ENCODE results near the gene FRY.

- TF ChIP-seq POLR2A (IDR thresholded peaks at IDR 0.05; ENCODE audit: low read length): no peak
- TF ChIP-seq GATA1 (IDR thresholded peaks at IDR 0.05; ENCODE audit: low read depth, low read length): no peak
Measured at GRCh38 chr13:32229443-32229842, 197.9 kb downstream of the FRY start.

Measured in erythroblast (primary cell).